CD4-positive, alpha-beta T cell treated with Interleukin-2 at 100 ng/mL for 4 hours (primary cell): ENCODE measurements around the gene SCN8A.
"Not testable (repeated sequence)": the region's sequence is repeated elsewhere in the genome, so short reads cannot be mapped to it uniquely, and the experiment has no call there.

Experiments used
- DNase-seq: peaks from one replicate; pipeline ENCODE4 v3.0.0-alpha.2; 2020; ENCODE audit warnings: low spot score

SCN8A gene

GRCh38 chr12:51815571-51815970 lies 224.5 kb downstream of the SCN8A start:
- DNase-seq, result no peak

- no peak for DNase-seq
Measured at GRCh38 chr12:51817027-51817953, 226.3 kb downstream of the SCN8A start.

GRCh38 chr12:51818086-51818485 lies 227.1 kb downstream of the SCN8A start:
- no peak for DNase-seq

- DNase-seq, result no peak
Measured at GRCh38 chr12:51818566-51819300, 227.7 kb downstream of the SCN8A start.

GRCh38 chr12:51819736-51820525 lies 228.9 kb downstream of the SCN8A start:
- DNase-seq, result no peak

GRCh38 chr12:51820526-51821439 lies 229.8 kb downstream of the SCN8A start:
- peak; percentile 81 for DNase-seq

- DNase-seq, result peak; percentile 26
Measured at GRCh38 chr12:51821440-51822260, 230.6 kb downstream of the SCN8A start.

GRCh38 chr12:51822261-51822616 lies 231.2 kb downstream of the SCN8A start:
- DNase-seq, result no peak

- DNase-seq, result no peak
Measured at GRCh38 chr12:51822956-51823355, 231.9 kb downstream of the SCN8A start.

GRCh38 chr12:51823875-51824565 lies 233.0 kb downstream of the SCN8A start:
- DNase-seq, result peak; percentile 54

GRCh38 chr12:51825216-51825615 lies 234.2 kb downstream of the SCN8A start:
- no peak for DNase-seq

GRCh38 chr12:51826881-51827280 lies 235.8 kb downstream of the SCN8A start:
- DNase-seq, result no peak

- DNase-seq, result peak; percentile 9
Measured at GRCh38 chr12:51827925-51828818, 237.1 kb downstream of the SCN8A start.

GRCh38 chr12:51829011-51829481 lies 238.0 kb downstream of the SCN8A start:
- no peak for DNase-seq

GRCh38 chr12:51829641-51830040 lies 238.6 kb downstream of the SCN8A start:
- DNase-seq, result no peak

- not testable (repeated sequence) for DNase-seq
Measured at GRCh38 chr12:51831817-51832216, 240.8 kb downstream of the SCN8A start.

- no peak for DNase-seq
Measured at GRCh38 chr12:51832354-51833107, 241.5 kb downstream of the SCN8A start.
